ENCODE measurements around the gene ZNF354B.

DNA sequence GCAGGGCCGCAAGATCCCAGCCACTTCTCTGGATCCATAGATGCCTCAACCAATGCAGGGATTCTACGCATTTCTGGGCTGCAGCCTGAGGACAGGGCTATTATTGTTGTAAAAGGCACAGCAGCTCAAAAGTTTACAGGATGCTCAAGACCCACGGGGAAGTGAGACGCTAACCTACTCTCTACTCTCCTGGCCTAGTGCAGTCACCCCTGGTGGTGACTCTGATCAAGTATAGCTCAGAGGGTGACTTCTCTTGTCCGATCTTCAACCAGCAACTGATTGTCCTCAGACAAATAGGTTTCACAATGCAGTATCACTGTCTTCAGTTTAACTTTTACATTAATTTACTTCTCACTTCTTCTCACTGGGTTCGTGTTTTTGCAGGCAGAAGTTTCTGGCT, 34.3 kb upstream of the ZNF354B start:
- TF ChIP-seq TAF1 (IDR thresholded peaks at IDR 0.05; ENCODE audit: low read depth) (no peak), RAD21 (IDR thresholded peaks at IDR 0.05; ENCODE audit: low read depth) (no peak), EP300 (IDR thresholded peaks at IDR 0.05; ENCODE audit: borderline replicate concordance) (no peak), YY1 (IDR thresholded peaks at IDR 0.05; ENCODE audit: low read depth) (no peak)
- TF ChIP-seq, protein P1, sequence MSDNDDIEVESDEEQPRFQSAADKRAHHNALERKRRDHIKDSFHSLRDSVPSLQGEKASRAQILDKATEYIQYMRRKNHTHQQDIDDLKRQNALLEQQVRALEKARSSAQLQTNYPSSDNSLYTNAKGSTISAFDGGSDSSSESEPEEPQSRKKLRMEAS (IDR thresholded peaks at IDR 0.05) = no peak

Measured in Ishikawa (cell line).